HCT116 (cell line): ENCODE results near the gene UBE2J2.

Source experiments
- ATF3 ChIP-seq: IDR thresholded peaks from 2 replicates; pipeline ENCODE4 v1.6.1; 2012
- EGR1 ChIP-seq: IDR thresholded peaks from 2 replicates; pipeline ENCODE4 v1.6.1; 2012; ENCODE audit warnings: low read depth
- EZH2 ChIP-seq: fragments of 200-600 bp; sonication (generic); IDR thresholded peaks from 2 replicates; pipeline ENCODE4 v1.6.1; 2017; ENCODE audit warnings: antibody characterized with exemption, mixed run types
- EZH2phosphoT487 ChIP-seq: fragments of 200-600 bp; IDR thresholded peaks from 2 replicates; pipeline ENCODE4 v1.6.1; 2018; ENCODE audit warnings: antibody characterized with exemption, borderline replicate concordance
- JUND ChIP-seq: IDR thresholded peaks from 2 replicates; pipeline ENCODE4 v1.6.1; 2012
- POLR2A ChIP-seq: IDR thresholded peaks from 2 replicates; pipeline ENCODE4 v1.7.0; 2011; ENCODE audit warnings: borderline replicate concordance; ENCODE audit not compliant: insufficient read depth, insufficient read length; ENCODE audit errors: extremely low read depth
- POLR2AphosphoS5 ChIP-seq: IDR thresholded peaks from 2 replicates; pipeline ENCODE4 v1.6.1; 2011; ENCODE audit warnings: mild to moderate bottlenecking, low read depth, low read length, moderate library complexity
- RAD21 ChIP-seq: IDR thresholded peaks from 2 replicates; pipeline ENCODE4 v1.6.1; 2012; ENCODE audit warnings: low read depth, mild to moderate bottlenecking
- SIN3A ChIP-seq: IDR thresholded peaks from 2 replicates; pipeline ENCODE4 v1.6.1; 2012; ENCODE audit warnings: low read depth
- ZNF274 ChIP-seq: fragments of 200-500 bp; sonication (Bioruptor generic); IDR thresholded peaks from 2 replicates; pipeline ENCODE4 v1.6.1; 2014; ENCODE audit warnings: mild to moderate bottlenecking, low read depth, low read length, inconsistent platforms
- TF ChIP-seq, protein P1 (sequence below), 3 experiments: fragments of 200-600 bp in 1 of 3; sonication (generic) in 1 of 3; IDR thresholded peaks in 2 of 3; conservative IDR thresholded peaks in 1 of 3; 2 replicates each; pipeline ENCODE4 v1.5.1; 2012 to 2017; ENCODE audit warnings: low read depth in 2 of 3, low read length in 2 of 3, antibody characterized with exemption in 1 of 3, borderline replicate concordance in 1 of 3, control low read depth in 1 of 3, mild to moderate bottlenecking in 1 of 3, mixed read lengths in 1 of 3, mixed run types in 1 of 3, moderate library complexity in 1 of 3; ENCODE audit not compliant: insufficient read depth in 1 of 3
- TF ChIP-seq, protein P2 (sequence below): IDR thresholded peaks from 2 replicates; pipeline ENCODE4 v1.6.1; 2011; ENCODE audit warnings: mild to moderate bottlenecking, low read length, moderate library complexity; ENCODE audit not compliant: insufficient replicate concordance; ENCODE audit errors: extremely low read depth

DNA sequence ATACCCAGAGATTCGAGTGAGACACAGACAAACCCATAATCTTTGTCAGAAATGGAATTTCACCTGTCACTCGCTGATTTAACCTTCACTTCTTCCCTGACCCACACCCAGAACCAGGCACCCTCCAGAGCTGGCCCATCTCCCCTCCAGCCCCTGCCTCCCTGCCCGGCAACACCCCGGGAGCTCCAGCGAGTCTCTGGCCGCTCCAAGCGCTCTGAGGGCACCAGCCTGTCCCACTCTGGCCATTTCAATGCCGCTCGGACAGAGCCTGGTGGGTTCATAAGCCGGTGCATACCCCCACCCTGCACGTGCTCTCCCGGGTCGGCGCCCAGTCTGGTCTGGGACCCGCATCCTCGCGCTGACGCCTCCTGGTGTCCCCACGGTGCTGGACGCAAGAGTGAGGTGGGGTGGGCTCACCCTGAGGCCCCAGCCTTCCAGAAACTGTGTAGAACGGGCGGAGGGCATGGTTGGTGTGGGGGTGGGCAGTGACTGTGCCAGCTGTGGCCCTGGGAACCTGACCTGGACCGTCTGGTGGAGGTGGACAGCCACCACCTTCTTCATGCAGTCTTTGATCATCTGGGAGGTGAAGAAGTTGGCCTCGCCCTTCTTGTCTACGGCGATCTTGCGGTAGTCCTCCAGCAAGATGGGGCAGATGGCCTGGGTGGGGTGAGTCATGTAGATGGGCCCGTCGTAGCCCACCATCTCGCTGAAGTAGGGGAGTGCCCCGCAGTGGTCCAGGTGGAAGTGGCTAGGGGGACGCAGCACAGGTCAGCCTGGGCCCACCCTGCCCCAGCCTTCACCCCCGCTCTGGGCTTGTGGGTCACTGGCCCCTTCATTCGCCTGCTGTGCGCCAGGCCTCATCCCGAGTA lies 45.4 kb upstream of the UBE2J2 start:
- TF ChIP-seq RAD21 (no peak), EGR1 (no peak), POLR2A (no peak), SIN3A (no peak), EZH2phosphoT487 (no peak), EZH2 (no peak), JUND (no peak), POLR2AphosphoS5 (no peak), ZNF274 (no peak), ATF3 (no peak)
- TF ChIP-seq, protein P1, sequence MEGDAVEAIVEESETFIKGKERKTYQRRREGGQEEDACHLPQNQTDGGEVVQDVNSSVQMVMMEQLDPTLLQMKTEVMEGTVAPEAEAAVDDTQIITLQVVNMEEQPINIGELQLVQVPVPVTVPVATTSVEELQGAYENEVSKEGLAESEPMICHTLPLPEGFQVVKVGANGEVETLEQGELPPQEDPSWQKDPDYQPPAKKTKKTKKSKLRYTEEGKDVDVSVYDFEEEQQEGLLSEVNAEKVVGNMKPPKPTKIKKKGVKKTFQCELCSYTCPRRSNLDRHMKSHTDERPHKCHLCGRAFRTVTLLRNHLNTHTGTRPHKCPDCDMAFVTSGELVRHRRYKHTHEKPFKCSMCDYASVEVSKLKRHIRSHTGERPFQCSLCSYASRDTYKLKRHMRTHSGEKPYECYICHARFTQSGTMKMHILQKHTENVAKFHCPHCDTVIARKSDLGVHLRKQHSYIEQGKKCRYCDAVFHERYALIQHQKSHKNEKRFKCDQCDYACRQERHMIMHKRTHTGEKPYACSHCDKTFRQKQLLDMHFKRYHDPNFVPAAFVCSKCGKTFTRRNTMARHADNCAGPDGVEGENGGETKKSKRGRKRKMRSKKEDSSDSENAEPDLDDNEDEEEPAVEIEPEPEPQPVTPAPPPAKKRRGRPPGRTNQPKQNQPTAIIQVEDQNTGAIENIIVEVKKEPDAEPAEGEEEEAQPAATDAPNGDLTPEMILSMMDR (IDR thresholded peaks at IDR 0.05 in 2 of 3, conservative IDR thresholded peaks at IDR 0.05 in 1 of 3; ENCODE audit: borderline replicate concordance in 1 of 3, insufficient read depth in 1 of 3, low read depth in 2 of 3, low read length in 2 of 3), result no peak
- TF ChIP-seq, protein P2, sequence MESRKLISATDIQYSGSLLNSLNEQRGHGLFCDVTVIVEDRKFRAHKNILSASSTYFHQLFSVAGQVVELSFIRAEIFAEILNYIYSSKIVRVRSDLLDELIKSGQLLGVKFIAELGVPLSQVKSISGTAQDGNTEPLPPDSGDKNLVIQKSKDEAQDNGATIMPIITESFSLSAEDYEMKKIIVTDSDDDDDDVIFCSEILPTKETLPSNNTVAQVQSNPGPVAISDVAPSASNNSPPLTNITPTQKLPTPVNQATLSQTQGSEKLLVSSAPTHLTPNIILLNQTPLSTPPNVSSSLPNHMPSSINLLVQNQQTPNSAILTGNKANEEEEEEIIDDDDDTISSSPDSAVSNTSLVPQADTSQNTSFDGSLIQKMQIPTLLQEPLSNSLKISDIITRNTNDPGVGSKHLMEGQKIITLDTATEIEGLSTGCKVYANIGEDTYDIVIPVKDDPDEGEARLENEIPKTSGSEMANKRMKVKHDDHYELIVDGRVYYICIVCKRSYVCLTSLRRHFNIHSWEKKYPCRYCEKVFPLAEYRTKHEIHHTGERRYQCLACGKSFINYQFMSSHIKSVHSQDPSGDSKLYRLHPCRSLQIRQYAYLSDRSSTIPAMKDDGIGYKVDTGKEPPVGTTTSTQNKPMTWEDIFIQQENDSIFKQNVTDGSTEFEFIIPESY, result no peak
